Activated CD4-positive, alpha-beta T cell treated with anti-CD3 and anti-CD28 coated beads, Interleukin-10, Interleukin-2, amounts not matched to agents 100 ng/mL and 50 ng/mL, durations not matched to agents 16 hours and 8 hours (primary cell): ENCODE measurements around the gene TYMS.

Experiments
- DNase-seq: peaks from one replicate; pipeline ENCODE4 v3.0.0-alpha.2; 2020

The TYMS gene

DNA sequence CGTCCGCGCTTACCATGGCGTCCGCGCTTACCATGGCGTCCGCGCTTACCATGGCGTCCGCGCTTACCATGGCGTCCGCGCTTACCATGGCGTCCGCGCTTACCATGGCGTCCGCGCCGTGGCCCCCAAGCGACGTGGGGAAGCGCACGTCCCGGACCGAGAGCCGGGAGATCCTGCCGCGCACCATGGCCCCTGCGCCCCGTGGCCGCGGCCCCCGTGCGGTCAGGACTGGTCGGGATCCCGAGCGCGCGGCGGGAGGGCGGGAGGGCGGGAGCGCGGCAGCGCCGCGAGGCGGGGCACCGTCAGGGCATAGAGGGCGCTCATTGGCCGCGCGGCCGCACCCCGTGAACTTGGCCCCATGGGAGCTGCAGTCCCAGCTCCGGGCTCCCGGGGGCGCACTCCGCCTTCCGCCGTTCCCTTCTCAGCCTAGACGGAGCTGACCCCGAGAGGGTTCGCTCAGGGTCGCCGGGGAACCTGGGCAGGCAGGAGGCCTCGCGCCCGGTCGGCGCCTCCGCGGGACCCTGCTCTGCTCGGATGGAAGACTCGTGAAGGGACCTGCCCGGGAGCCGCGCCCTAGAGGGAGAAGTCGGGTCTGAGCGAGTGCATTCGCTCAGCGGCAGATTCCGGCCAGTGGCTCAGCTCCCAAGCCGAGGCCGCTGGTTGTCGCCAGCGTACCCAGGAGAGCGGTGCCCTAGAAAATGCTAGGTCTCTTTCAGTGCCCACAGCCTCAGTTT, 55.1 kb downstream of the TYMS start, which contains the start of gene ENOSF1:
TSS of gene ENOSF1 (minus strand) at position 230 of the 734 bp plus-strand sequence. CDS start at position 187, 43 bp downstream.
- DNase-seq, result peak; percentile 93

DNA sequence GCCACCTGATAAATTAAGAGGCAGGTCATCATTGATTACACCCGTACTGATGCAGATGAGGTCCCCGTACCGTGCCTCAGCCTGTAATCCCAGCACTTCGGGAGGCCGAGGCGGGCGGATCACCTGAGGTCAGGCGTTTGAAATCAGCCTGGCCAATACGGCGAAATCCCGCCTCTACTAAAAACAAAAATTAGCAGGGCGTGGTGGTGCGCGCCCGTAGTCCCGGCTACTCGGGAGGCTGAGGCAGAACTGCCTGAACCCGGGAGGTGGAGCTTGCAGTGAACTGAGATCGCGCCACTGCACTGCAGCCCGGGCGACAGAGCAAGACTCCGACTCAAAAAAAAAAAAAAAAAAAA, 55.7 kb downstream of the TYMS start:
- no peak for DNase-seq

DNA sequence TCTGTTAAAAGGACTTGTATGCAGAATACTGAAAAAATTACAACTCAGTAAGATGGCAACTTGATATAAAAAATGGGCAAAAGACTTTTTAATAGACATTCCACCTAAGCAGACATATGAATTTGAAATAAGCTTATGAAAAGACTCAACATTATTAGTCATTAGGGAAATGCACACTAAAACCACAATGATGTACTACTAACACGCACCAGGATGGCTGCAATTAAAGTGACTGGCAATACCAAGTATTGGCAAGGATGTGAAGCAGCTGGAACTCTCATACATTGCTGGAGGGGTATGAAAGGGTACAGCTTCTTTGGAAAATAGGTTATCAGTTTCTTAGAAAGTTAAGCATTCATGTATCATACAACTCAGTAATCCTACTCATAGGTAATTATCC, 58.2 kb downstream of the TYMS start:
- DNase-seq, result peak; percentile 68

DNA sequence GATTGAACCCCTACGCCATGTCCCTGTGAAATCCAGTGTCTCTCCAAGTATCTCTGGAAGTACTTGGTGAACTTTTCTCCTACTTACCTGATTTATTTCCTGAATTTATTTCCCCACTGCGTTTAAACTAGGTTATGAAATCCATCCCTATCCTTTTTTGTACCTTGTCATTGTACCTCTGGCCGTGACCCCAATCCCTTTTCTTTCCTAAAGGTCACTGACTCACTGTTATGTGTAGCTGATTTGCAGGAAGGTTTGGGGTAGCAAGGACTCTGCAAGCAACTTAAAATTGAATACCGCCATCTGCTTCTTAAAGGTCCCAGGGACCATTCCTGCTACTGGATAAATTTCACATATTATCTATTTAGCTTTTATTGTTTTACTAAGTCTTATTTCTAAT, 59.5 kb downstream of the TYMS start:
- no peak for DNase-seq
